Liver (tissue), 3 donors: Measurements from ENCODE around the gene WDR3.

Source experiments
- ATF3 ChIP-seq: IDR thresholded peaks from 2 replicates; pipeline ENCODE4 v1.6.1; 2016; ENCODE audit warnings: antibody characterized with exemption
- CTCF ChIP-seq: fragments of 150-350 bp; IDR thresholded peaks from 2 replicates; pipeline ENCODE4 v1.5.1; 2017; ENCODE audit warnings: improper control_type of control experiment, low read depth, low read length; ENCODE audit not compliant: missing input control
- EGR1 ChIP-seq, 2 donors: IDR thresholded peaks; 2 replicates each; pipeline ENCODE4 v1.6.1; 2016 to 2018; ENCODE audit warnings: antibody characterized with exemption in 2 of 2, low read depth in 2 of 2
- FOXA1 ChIP-seq: IDR thresholded peaks from 2 replicates; pipeline ENCODE4 v1.6.1; 2016; ENCODE audit warnings: antibody characterized with exemption
- FOXA2 ChIP-seq: IDR thresholded peaks from 2 replicates; pipeline ENCODE4 v1.6.1; 2016; ENCODE audit warnings: antibody characterized with exemption
- GABPA ChIP-seq, 2 donors: IDR thresholded peaks in 1 of 2; conservative IDR thresholded peaks in 1 of 2; 2 replicates each; pipeline ENCODE4 v1.6.1; 2016; ENCODE audit warnings: antibody characterized with exemption in 2 of 2, mild to moderate bottlenecking in 1 of 2, moderate library complexity in 1 of 2
- HNF4A ChIP-seq, 2 donors: conservative IDR thresholded peaks; 2 replicates each; pipeline ENCODE4 v1.6.1; 2016; ENCODE audit warnings: antibody characterized with exemption in 2 of 2, mild to moderate bottlenecking in 2 of 2
- JUND ChIP-seq, 2 donors: IDR thresholded peaks; 2 replicates each; pipeline ENCODE4 v1.6.1; 2016; ENCODE audit warnings: antibody characterized with exemption in 2 of 2
- MAX ChIP-seq: IDR thresholded peaks from 2 replicates; pipeline ENCODE4 v1.6.1; 2016; ENCODE audit warnings: antibody characterized with exemption
- RAD21 ChIP-seq, 2 donors: IDR thresholded peaks; 2 replicates each; pipeline ENCODE4 v1.6.1; 2016; ENCODE audit warnings: antibody characterized with exemption in 2 of 2, mild to moderate bottlenecking in 2 of 2
- REST ChIP-seq: IDR thresholded peaks from 2 replicates; pipeline ENCODE4 v1.6.1; 2016; ENCODE audit warnings: antibody characterized with exemption, mild to moderate bottlenecking
- SP1 ChIP-seq: IDR thresholded peaks from 2 replicates; pipeline ENCODE4 v1.6.1; 2018; ENCODE audit warnings: antibody characterized with exemption, mild to moderate bottlenecking
- TAF1 ChIP-seq: conservative IDR thresholded peaks from 2 replicates; pipeline ENCODE4 v1.6.1; 2016; ENCODE audit warnings: antibody characterized with exemption, mild to moderate bottlenecking
- YY1 ChIP-seq: IDR thresholded peaks from 2 replicates; pipeline ENCODE4 v1.6.1; 2016; ENCODE audit warnings: antibody characterized with exemption, mild to moderate bottlenecking
- donor health status: healthy.
- donor health status: healthy.

- TF ChIP-seq YY1 (no peak), EGR1 (IDR thresholded peaks at IDR 0.05; ENCODE audit: low read depth in 2 of 2) (no peak), CTCF (no peak), FOXA2 (no peak), SP1 (no peak), REST (no peak), GABPA (IDR thresholded peaks at IDR 0.05 in 1 of 2, conservative IDR thresholded peaks at IDR 0.05 in 1 of 2) (no peak), TAF1 (no peak), ATF3 (no peak), MAX (no peak), RAD21 (IDR thresholded peaks at IDR 0.05) (no peak), JUND (IDR thresholded peaks at IDR 0.05) (no peak), HNF4A (conservative IDR thresholded peaks at IDR 0.05) (no peak), FOXA1 (no peak)
These were observed 52.1 kb downstream of the WDR3 start for GRCh38 chr1:117981455-117982192.
